Spleen (tissue), 3 donors: ENCODE measurements around the gene ALG8.

ENCODE experiments used
- POLR2A ChIP-seq, 3 donors: fragments of 450-650 bp; IDR thresholded peaks; one replicate each; pipeline ENCODE4 v1.5.1; 2017; ENCODE audit warnings: antibody characterized with exemption in 3 of 3, mild to moderate bottlenecking in 1 of 3
- POLR2AphosphoS5 ChIP-seq, 3 donors: sonication (generic); formaldehyde crosslinking; IDR thresholded peaks; one replicate each; pipeline ENCODE4 v1.5.1; 2017; ENCODE audit warnings: antibody characterized with exemption in 3 of 3

DNA sequence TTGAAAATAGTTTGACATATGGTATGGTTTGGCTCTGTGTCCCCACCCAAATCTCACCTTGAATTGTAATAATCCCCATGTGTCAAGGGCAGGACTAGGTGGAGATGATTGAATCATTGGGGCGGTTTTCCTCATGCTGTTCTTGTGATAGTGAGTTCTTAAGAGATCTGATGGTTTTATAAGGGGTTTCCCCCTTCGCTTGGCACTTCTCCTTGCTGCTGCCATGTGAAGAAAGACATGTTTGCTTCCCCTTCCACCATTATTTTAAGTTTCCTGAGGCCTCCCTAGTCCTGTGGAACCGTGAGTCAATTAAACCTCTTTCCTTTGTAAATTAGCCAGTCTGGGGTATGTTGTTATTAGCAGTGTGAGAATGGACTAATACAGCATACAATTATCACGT is 41.3 kb upstream of the ALG8 start:
- TF ChIP-seq POLR2AphosphoS5 (IDR thresholded peaks at IDR 0.05) (no peak), POLR2A (IDR thresholded peaks at IDR 0.05) (no peak)
